B cell (primary cell): Measurements from ENCODE around the gene SYNPR. TPM values are rescaled to one million over a fixed set of nuclear protein-coding genes. Genes with fewer than 3 reads are reported as not detected.

Experiments used
- ATAC-seq: fragments of 200-7000 bp; cut with Tn5 transposase; one replicate; pipeline ENCODE4 v1.10.0; 2021; ENCODE audit warnings: low read depth, mild to moderate bottlenecking, moderate number of reproducible peaks, moderate library complexity
- CTCF ChIA-PET: fragments of 350-600 bp; sonication (Branson Sonifier 250); formaldehyde crosslinking; loops from one replicate; lab custom pipeline; 2021; ENCODE audit warnings: antibody characterized with exemption, inconsistent platforms; lab: Charles Lee
- POLR2A ChIA-PET: fragments of 350-600 bp; sonication (Branson Sonifier 250); formaldehyde crosslinking; loops from one replicate; lab custom pipeline; 2021; ENCODE audit warnings: antibody characterized with exemption; lab: Charles Lee
- DNase-seq: peaks from one replicate; pipeline ENCODE4 v3.0.0; 2013
- H2AFZ ChIP-seq: 2 replicates; pipeline ENCODE4 v1.6.1; 2012; ENCODE audit warnings: mild to moderate bottlenecking, low read depth, low read length; ENCODE audit not compliant: insufficient read depth, poor library complexity, severe bottlenecking
- H3K27ac ChIP-seq, 2 donors: 1 replicate in 1 of 2; 2 replicates in 1 of 2; pipeline ENCODE4 v1.5.1; 2012 to 2013; ENCODE audit warnings: low read length in 2 of 2, mild to moderate bottlenecking in 2 of 2, moderate library complexity in 1 of 2
- H3K27me3 ChIP-seq, 4 experiments: fragments of 200-600 bp in 1 of 4; sonication (generic) in 1 of 4; replicated peaks in 1 of 4; 1 replicate in 2 of 4; 2 replicates in 2 of 4; pipeline versions ENCODE4 v1.6.1 to v1.7.0; 2013 to 2016; ENCODE audit warnings: low read length in 3 of 4, mild to moderate bottlenecking in 2 of 4, mixed read lengths in 1 of 4, moderate library complexity in 1 of 4; ENCODE audit not compliant: insufficient read depth in 4 of 4, control insufficient read depth in 3 of 4; ENCODE audit errors: control extremely low read depth in 1 of 4
- H3K36me3 ChIP-seq, 2 experiments: replicated peaks in 1 of 2; 1 replicate in 1 of 2; 2 replicates in 1 of 2; pipeline versions ENCODE4 v1.6.1 to v1.7.1; 2013; ENCODE audit warnings: low read length in 1 of 2; ENCODE audit not compliant: insufficient read depth in 2 of 2, control insufficient read depth in 1 of 2; ENCODE audit errors: control extremely low read depth in 1 of 2, extremely low read depth in 1 of 2
- H3K4me1 ChIP-seq, 2 donors: fragments of 200-600 bp in 1 of 2; sonication (generic) in 1 of 2; 1 replicate in 1 of 2; 2 replicates in 1 of 2; pipeline versions ENCODE4 v1.5.1 to v1.6.1; 2013 to 2017; ENCODE audit warnings: low read length in 2 of 2; ENCODE audit not compliant: control insufficient read depth in 2 of 2, insufficient read depth in 2 of 2
- H3K4me2 ChIP-seq: replicated peaks from 2 replicates; pipeline ENCODE3; 2012; ENCODE audit warnings: mild to moderate bottlenecking, low read depth, low read length; ENCODE audit not compliant: poor library complexity, severe bottlenecking
- H3K4me3 ChIP-seq, 5 experiments: fragments of 200-600 bp in 1 of 5; sonication (generic) in 1 of 5; 1 replicate in 3 of 5; 2 replicates in 2 of 5; pipeline versions ENCODE4 v1.5.1 to v1.7.0; 2011 to 2016; ENCODE audit warnings: low read length in 4 of 5, mild to moderate bottlenecking in 4 of 5, low read depth in 2 of 5, control low read depth in 1 of 5, moderate library complexity in 1 of 5; ENCODE audit not compliant: insufficient read depth in 1 of 5; ENCODE audit errors: control extremely low read depth in 1 of 5, extremely low read depth in 1 of 5
- H3K79me2 ChIP-seq: fragments of 200-600 bp; sonication (generic); one replicate; pipeline ENCODE4 v1.6.0; 2016; ENCODE audit warnings: low read length; ENCODE audit not compliant: control insufficient read depth, insufficient read depth
- H3K9ac ChIP-seq: fragments of 200-600 bp; sonication (generic); 2 replicates; pipeline ENCODE4 v1.6.1; 2017; ENCODE audit warnings: mild to moderate bottlenecking, low read length, moderate library complexity
- H3K9me3 ChIP-seq, 3 donors: one replicate each; pipeline versions ENCODE4 v1.6.1 to v1.7.1; 2013; ENCODE audit warnings: low read length in 2 of 3; ENCODE audit not compliant: control insufficient read depth in 2 of 3, insufficient read depth in 1 of 3; ENCODE audit errors: control extremely low read depth in 1 of 3
- H4K20me1 ChIP-seq: 2 replicates; pipeline ENCODE4 v1.6.0; 2012; ENCODE audit warnings: mild to moderate bottlenecking, low read length; ENCODE audit not compliant: insufficient read depth, control insufficient read depth, poor library complexity, severe bottlenecking
- H3K27ac Mint-ChIP-seq: one replicate; pipeline ENCODE4 v1.8.0; 2021; ENCODE audit warnings: mixed read lengths
- H3K27me3 Mint-ChIP-seq: one replicate; pipeline ENCODE4 v1.8.0; 2021; ENCODE audit warnings: mixed read lengths
- H3K4me1 Mint-ChIP-seq: one replicate; pipeline ENCODE4 v1.8.0; 2021; ENCODE audit warnings: mixed read lengths
- H3K4me3 Mint-ChIP-seq: one replicate; pipeline ENCODE4 v1.8.0; 2021; ENCODE audit warnings: mixed read lengths
- H3K9me3 Mint-ChIP-seq: one replicate; pipeline ENCODE4 v1.8.0; 2022; ENCODE audit warnings: mixed read lengths; ENCODE audit not compliant: insufficient read depth
- EZH2 ChIP-seq: IDR thresholded peaks from 2 replicates; pipeline ENCODE4 v1.6.1; 2012; ENCODE audit warnings: borderline replicate concordance, low read depth, mild to moderate bottlenecking, moderate library complexity, low read length; ENCODE audit not compliant: insufficient read depth, poor library complexity, severe bottlenecking
- WGBS: methylation state at CpG from one replicate; pipeline ENCODE4 v1.1.5; 2013; ENCODE audit warnings: missing lambda C conversion rate; ENCODE audit not compliant: insufficient coverage; 5-methylcytosine and 5-hydroxymethylcytosine counted together
- intact Hi-C: fragments of 100-400 bp; cut with micrococcal nuclease; formaldehyde crosslinking; loops from one replicate; pipeline ENCODE4 v1.10.0; 2022
- polyA plus RNA-seq: library from polyadenylated mRNA; depleted of rRNA; stranded (reverse); fragments of >200 nt; gene quantifications from 2 replicates; pipeline ENCODE4 v1.2.3, GENCODE V29; 2012
- total RNA-seq, 2 donors: library from RNA; stranded (reverse); fragments of 120-200 nt in 1 of 2; gene quantifications; 1 replicate in 1 of 2; 2 replicates in 1 of 2; pipeline versions ENCODE4 v1.2.3 to v1.2.4, GENCODE V29; 2013 to 2022
- TF ChIP-seq, protein P1 (sequence below): fragments of 200-600 bp; IDR thresholded peaks from one replicate; pipeline ENCODE4 v1.8.0; 2022; ENCODE audit warnings: antibody characterized with exemption, mild to moderate bottlenecking

SYNPR gene
- total and polyA plus RNA-seq, 2 donors (not counting 1 experiment from before 2014, with no cell fraction given) = not detected

- CTCF ChIA-PET = no interaction called here
Observed at GRCh38 chr3:63609834-63610233, 331.7 kb downstream of the SYNPR start.

DNA sequence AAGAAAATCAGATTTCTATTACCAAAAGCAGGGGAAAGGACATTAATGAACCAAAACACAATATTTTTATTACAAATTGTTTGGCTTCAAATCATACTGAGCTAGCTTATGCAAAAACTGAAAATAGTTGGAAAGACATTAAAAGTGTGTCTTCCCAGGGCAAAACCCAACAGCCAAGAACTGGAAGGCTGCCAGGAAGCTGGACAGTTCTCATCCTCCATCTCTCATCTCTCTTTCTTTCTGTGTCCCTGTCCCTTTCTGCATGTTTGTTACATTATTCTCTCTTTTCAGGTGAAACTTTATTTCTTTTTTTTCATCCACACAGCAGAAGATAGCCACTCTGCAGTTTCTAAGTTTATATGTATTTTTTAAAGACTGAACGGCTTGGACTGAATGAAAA lies 333.3 kb downstream of the SYNPR start:
- WGBS = no CpG with 5 or more reads among the region's 1 CpG
- intact Hi-C loops = no loop called here
- POLR2A ChIA-PET = no interaction called here
- Histone ChIP-seq H3K27ac (no peak overlapping the region), H3K4me2 (no peak overlapping the region), H3K9me3 (no peaks in the 10 kb centered on the region), H3K4me3 (no peak overlapping the region), H3K36me3 (no peaks in the 10 kb centered on the region), H3K27me3 (no peaks in the 10 kb centered on the region), H3K4me1 (no peaks in the 10 kb centered on the region), H3K79me2 (no peaks in the 10 kb centered on the region), H4K20me1 (no peaks in the 10 kb centered on the region), H3K9ac (no peak overlapping the region), H2AFZ (no peak overlapping the region)
- CTCF ChIA-PET = no interaction called here
- ATAC-seq (no peak), DNase-seq (no peak)
- no peak overlapping the region for H3K4me3 Mint-ChIP-seq
- no peaks in the 10 kb centered on the region for H3K4me1 Mint-ChIP-seq
- no peaks in the 10 kb centered on the region for H3K27me3 Mint-ChIP-seq
- no peaks in the 10 kb centered on the region for H3K9me3 Mint-ChIP-seq
- H3K27ac Mint-ChIP-seq = no peak overlapping the region
- no peak for TF ChIP-seq EZH2
- TF ChIP-seq, protein P1, sequence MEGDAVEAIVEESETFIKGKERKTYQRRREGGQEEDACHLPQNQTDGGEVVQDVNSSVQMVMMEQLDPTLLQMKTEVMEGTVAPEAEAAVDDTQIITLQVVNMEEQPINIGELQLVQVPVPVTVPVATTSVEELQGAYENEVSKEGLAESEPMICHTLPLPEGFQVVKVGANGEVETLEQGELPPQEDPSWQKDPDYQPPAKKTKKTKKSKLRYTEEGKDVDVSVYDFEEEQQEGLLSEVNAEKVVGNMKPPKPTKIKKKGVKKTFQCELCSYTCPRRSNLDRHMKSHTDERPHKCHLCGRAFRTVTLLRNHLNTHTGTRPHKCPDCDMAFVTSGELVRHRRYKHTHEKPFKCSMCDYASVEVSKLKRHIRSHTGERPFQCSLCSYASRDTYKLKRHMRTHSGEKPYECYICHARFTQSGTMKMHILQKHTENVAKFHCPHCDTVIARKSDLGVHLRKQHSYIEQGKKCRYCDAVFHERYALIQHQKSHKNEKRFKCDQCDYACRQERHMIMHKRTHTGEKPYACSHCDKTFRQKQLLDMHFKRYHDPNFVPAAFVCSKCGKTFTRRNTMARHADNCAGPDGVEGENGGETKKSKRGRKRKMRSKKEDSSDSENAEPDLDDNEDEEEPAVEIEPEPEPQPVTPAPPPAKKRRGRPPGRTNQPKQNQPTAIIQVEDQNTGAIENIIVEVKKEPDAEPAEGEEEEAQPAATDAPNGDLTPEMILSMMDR = no peak

More at GRCh38 chr3:63609834-63610233, 331.7 kb downstream of the SYNPR start:
- Mint-ChIP-seq H3K9me3 (no peaks in the 10 kb centered on the region), H3K27me3 (peaks cover 3% of the 10 kb centered on the region), H3K27ac (no peak overlapping the region), H3K4me1 (no peaks in the 10 kb centered on the region), H3K4me3 (no peak overlapping the region)
- Histone ChIP-seq H4K20me1 (no peaks in the 10 kb centered on the region), H3K27ac (no peak overlapping the region), H3K9ac (no peak overlapping the region), H3K79me2 (no peaks in the 10 kb centered on the region), H3K36me3 (no peaks in the 10 kb centered on the region), H3K9me3 (no peaks in the 10 kb centered on the region), H3K27me3 (peaks cover 0 to 4% (median 0%) of the 10 kb centered on the region in 4 experiments), H3K4me1 (no peaks in the 10 kb centered on the region), H2AFZ (no peak overlapping the region), H3K4me2 (no peak overlapping the region), H3K4me3 (no peak overlapping the region)
- POLR2A ChIA-PET = no interaction called here
- 100% methylated on average over 2 of the region's 4 CpGs for WGBS
- ATAC-seq = no peak
- no peak for DNase-seq
- intact Hi-C loops = no loop called here
- TF ChIP-seq, protein P1 = no peak
- no peak for TF ChIP-seq EZH2
